ENCODE results near the gene HTRA1.

GRCh38 chr10:122458693-122459092, 2.7 kb upstream of the HTRA1 start:
- TF ChIP-seq EZH2phosphoT487 (IDR thresholded peaks at IDR 0.05): no peak
- TF ChIP-seq CTCF (IDR thresholded peaks at IDR 0.05): no peak
- no peak for TF ChIP-seq EZH2 (IDR thresholded peaks at IDR 0.05)

All from neural progenitor cell (in vitro differentiated cells).